HFFc6 (cell line): ENCODE results near the gene LGR6. TPM values are rescaled to one million over a fixed set of nuclear protein-coding genes. Genes with fewer than 3 reads are reported as not detected.

ENCODE experiments used
- DNase-seq: peaks from one replicate; pipeline ENCODE4 v3.0.0-alpha.2; 2018
- H3K27ac Mint-ChIP-seq: 2 replicates; pipeline ENCODE4 v1.8.0; 2020; ENCODE audit warnings: mild to moderate bottlenecking, mixed read lengths
- H3K27me3 Mint-ChIP-seq: 2 replicates; pipeline ENCODE4 v1.8.0; 2021; ENCODE audit warnings: mild to moderate bottlenecking, moderate library complexity, mixed read lengths; ENCODE audit not compliant: insufficient read depth
- H3K36me3 Mint-ChIP-seq: 2 replicates; pipeline ENCODE4 v1.8.0; 2021; ENCODE audit warnings: low read depth, mixed read lengths
- H3K4me1 Mint-ChIP-seq: 2 replicates; pipeline ENCODE4 v1.8.0; 2020; ENCODE audit warnings: low read depth, mixed read lengths
- H3K4me3 Mint-ChIP-seq: 2 replicates; pipeline ENCODE4 v1.8.0; 2020; ENCODE audit warnings: mild to moderate bottlenecking, moderate library complexity, mixed read lengths
- H3K9me3 Mint-ChIP-seq: 2 replicates; pipeline ENCODE4 v1.8.0; 2020; ENCODE audit warnings: mild to moderate bottlenecking, mixed read lengths
- CTCF ChIP-seq: fragments of 200-600 bp; sonication (generic); IDR thresholded peaks from 2 replicates; pipeline ENCODE4 v1.5.0; 2021; ENCODE audit warnings: antibody characterized with exemption, mild to moderate bottlenecking
- total RNA-seq, 6 experiments: library from RNA; stranded (reverse); fragmentation: NEBNext Ultra II Directional; extraction: Animal tissue kit (Norgen Biotek cat#: 25700); gene quantifications; 2 replicates in 1 of 6; 3 replicates in 5 of 6; pipeline ENCODE4 v1.2.3, GENCODE V29; 2021

LGR6 gene
- total RNA-seq, 6 experiments from 2014 or later: not detected

GRCh38 chr1:202247104-202247503, 53.5 kb downstream of the LGR6 start:
- TF ChIP-seq CTCF: no peak
- no peak for DNase-seq
- no peak overlapping the region for H3K27ac Mint-ChIP-seq
- no peaks in the 10 kb centered on the region for H3K4me1 Mint-ChIP-seq
- no peak overlapping the region for H3K4me3 Mint-ChIP-seq
- H3K9me3 Mint-ChIP-seq: no peaks in the 10 kb centered on the region
- H3K36me3 Mint-ChIP-seq: no peaks in the 10 kb centered on the region
- peaks cover 49% of the 10 kb centered on the region for H3K27me3 Mint-ChIP-seq

- no peak for DNase-seq
- H3K27me3 Mint-ChIP-seq: peaks cover 54% of the 10 kb centered on the region
- no peak overlapping the region for H3K27ac Mint-ChIP-seq
- H3K4me1 Mint-ChIP-seq: no peaks in the 10 kb centered on the region
- TF ChIP-seq CTCF: no peak
- no peaks in the 10 kb centered on the region for H3K36me3 Mint-ChIP-seq
- no peaks in the 10 kb centered on the region for H3K9me3 Mint-ChIP-seq
- no peak overlapping the region for H3K4me3 Mint-ChIP-seq
These were observed 54.5 kb downstream of the LGR6 start for GRCh38 chr1:202247837-202248795.

GRCh38 chr1:202248861-202249260, 55.3 kb downstream of the LGR6 start:
- H3K27me3 Mint-ChIP-seq: peaks cover 50% of the 10 kb centered on the region
- no peak overlapping the region for H3K4me3 Mint-ChIP-seq
- no peak for DNase-seq
- TF ChIP-seq CTCF: no peak
- no peaks in the 10 kb centered on the region for H3K4me1 Mint-ChIP-seq
- no peak overlapping the region for H3K27ac Mint-ChIP-seq
- no peaks in the 10 kb centered on the region for H3K9me3 Mint-ChIP-seq
- H3K36me3 Mint-ChIP-seq: no peaks in the 10 kb centered on the region

- Mint-ChIP-seq H3K27ac (no peak overlapping the region), H3K4me3 (no peak overlapping the region), H3K4me1 (peaks cover 3% of the 10 kb centered on the region), H3K9me3 (no peaks in the 10 kb centered on the region), H3K27me3 (peaks cover 51% of the 10 kb centered on the region), H3K36me3 (no peaks in the 10 kb centered on the region)
- no peak for TF ChIP-seq CTCF
- DNase-seq: no peak
These were observed 55.8 kb downstream of the LGR6 start for GRCh38 chr1:202249436-202249835.

GRCh38 chr1:202249846-202250245, 56.2 kb downstream of the LGR6 start:
- H3K27ac Mint-ChIP-seq: no peak overlapping the region
- no peak for TF ChIP-seq CTCF
- peaks cover 51% of the 10 kb centered on the region for H3K27me3 Mint-ChIP-seq

More at GRCh38 chr1:202249846-202250245, 56.2 kb downstream of the LGR6 start:
- no peak for DNase-seq
- peaks cover 7% of the 10 kb centered on the region for H3K4me1 Mint-ChIP-seq
- H3K4me3 Mint-ChIP-seq: no peak overlapping the region
- H3K36me3 Mint-ChIP-seq: no peaks in the 10 kb centered on the region
- H3K9me3 Mint-ChIP-seq: no peaks in the 10 kb centered on the region
